Umbilical cord (tissue), 2 donors: ENCODE data around the gene SMIM35. TPM values are rescaled to one million over a fixed set of nuclear protein-coding genes. Genes with fewer than 3 reads are reported as not detected.
A peak's percentile ranks its signal among the peaks of the same experiment; 100 is the strongest.

Source experiments
- DNase-seq: peaks from one replicate; pipeline ENCODE4 v3.0.0-alpha.2; 2015; ENCODE audit warnings: low spot score
- total RNA-seq: library from RNA; depleted of rRNA; stranded (reverse); fragments of >200 nt; gene quantifications from one replicate; pipeline ENCODE4 v1.2.3, GENCODE V29; 2014; ENCODE audit warnings: low replicate concordance; ENCODE audit not compliant: insufficient read depth

Gene SMIM35
- 1.4 TPM for total RNA-seq

DNA sequence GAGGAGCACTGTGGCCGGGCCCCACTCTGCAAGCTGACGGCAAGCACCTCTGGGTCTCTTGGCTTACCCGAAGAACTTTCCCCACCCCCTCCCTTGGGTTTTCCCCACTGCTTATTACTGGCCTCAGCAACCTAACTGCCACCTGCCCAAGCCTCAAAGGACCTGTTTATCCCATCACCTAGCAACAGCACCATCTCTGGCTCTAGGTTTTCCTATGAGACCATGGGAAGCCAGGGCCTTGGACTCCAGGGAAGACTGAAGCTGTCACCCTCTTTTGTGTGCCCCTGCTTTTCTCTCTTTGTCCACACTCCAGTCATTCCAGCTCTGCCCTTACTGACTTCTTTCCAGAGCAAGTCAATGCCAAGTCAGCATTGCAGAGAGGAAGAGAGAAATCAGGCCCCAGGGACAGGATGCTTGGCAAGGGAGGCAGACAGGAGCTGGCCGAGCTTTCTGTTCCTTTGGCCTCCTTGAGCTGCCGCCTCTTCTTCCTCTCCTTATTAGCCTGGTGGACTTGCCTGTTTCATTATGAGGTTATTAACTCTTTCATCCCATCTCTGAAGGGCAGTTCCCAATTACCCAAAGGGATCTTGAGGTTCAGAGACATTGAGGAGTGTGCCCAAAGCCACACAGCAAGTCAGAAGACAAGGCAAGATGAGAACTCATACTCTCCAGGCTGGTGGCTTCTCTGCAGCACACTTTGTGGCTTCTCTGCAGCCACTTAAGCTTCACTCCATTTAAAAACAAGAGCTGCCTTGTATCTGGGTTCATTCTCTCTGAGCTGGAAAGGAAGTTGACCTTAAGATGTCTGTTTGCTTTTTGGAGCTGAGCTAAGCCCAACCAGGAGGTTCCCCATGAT lies at the start of gene SMIM35:
Gene SMIM35 (minus strand): TSS at position 51 of the 856 bp plus-strand sequence. CDS start 206 bp downstream, outside the sequence.
- DNase-seq, result peak; percentile 36

DNA sequence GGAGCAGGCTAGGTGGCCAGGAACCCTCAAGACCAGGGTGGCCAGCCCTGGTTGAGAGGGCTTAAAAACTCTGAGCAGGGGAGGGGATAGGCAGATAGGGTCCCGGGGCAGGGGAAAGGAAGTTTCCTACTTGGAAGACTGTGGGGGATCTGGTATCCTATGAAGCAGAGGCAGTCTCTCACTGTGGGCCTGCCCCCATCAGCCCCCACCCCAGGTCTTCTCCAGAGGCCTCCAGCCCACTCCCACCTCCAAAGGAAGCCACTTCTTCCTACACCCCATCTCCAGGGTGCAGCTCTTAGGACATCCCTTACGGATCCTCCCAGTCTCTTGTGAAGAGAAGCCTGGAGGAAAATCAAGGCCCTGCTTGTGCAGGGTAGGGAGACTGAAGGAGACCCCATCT lies 49.6 kb upstream of the SMIM35 start:
- DNase-seq, result no peak

DNA sequence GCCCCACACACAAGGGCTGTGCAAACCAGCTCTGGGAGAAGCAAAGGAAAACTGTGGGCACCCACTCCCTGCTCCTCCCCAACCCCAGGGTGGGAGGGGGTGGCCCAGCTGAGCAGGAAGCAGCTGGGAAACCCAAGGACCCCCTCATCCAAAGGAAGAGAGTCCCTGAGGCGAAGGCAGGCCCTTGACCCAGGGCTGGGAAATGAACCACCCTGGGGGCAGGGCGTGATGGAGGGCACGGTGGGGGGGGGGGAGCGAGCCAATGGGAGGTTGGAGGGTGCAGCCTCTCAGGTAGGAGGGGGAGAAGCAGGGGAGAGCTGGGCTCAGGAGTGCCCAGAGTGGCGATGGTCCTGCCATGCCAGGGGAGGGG lies 49.0 kb upstream of the SMIM35 start:
- DNase-seq, result no peak

DNA sequence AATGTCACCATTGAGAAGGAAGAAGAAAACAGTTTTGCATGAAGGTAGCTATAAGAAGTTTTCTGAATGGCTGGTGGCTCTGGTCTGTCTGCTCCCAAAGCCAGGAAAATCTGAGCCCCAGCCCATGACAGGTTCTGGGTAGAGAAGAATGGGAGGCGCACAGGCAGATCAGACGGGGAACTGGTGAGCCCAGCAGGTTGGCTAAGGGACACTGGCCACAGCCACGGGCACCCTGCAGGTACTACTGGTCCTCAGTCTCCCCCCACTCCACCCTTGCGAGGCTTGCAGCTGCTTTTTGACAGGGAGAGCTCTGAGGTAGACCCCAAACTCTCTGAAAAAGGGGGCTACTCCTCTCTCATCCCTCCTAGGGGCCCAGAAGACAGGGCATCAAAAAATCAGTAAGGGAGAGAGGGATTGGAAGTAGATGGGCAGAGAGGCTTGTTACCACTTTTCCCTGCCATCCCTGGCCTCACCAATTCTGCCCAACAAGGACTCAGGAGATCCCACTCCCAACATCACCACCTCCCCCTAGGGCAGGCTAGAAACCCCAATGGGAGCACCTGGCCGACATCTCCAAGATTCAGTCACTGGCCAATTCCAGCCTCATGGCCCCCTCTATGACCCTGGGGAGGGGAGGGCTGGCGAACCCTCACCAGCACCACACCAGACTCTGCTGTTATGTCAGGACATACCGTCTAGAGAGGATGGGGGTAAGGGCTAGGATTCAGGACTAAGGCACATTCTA lies 48.5 kb upstream of the SMIM35 start:
- no peak for DNase-seq

DNA sequence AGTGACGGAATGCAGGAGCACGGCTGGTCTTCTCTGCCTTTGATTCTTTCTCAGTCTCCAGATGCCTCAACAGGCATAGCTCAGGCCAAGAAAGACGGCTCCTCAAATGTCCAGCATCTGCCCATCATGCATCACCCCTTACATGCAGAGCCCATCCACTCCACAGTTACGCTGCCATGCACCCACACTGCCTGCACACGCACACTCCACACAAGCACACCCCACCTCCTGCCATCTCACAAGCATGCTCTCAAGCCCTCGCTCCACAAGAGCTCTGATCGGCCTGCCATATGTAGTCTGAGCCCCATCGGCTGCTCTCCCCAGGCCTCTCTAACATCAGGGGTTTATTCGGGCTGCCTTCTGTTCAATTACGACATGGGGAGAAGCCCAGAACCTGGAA lies 47.1 kb upstream of the SMIM35 start:
- no peak for DNase-seq

DNA sequence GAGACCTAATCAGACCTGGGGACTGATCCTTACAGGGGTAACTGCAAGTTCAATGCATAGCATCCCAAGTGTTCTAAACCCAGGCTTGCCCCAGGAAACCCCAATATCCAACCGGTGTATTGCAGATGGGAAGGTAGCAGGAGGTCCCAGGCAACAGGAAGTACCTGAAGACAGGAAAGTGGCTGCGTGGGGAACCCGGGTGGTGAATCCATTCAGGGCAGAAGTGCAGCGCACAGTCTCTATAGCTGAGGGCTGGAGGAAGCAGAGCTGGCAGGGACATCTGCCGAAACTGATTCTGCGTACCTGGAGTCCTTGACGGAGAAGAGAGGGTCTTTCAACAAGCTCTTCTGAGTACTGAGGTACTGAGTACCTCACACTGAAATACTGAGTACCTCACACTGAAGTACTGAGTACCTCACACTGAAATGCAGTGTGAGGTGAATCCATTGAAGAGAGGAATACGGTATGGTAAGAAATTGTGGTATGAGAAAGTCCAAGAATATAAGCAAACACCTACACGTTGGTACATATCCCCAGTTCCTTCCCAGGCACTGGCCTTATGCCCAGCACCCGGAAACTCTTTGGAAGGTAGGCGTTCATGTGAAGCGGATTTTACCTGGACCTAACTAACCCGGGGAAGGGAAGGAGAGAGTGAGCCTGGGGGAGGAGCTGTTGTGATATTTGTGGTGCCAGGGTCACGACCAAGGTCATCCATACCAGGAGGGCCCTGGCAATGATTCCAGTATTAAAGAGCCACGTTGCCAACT lies 45.8 kb upstream of the SMIM35 start:
- no peak for DNase-seq

DNA sequence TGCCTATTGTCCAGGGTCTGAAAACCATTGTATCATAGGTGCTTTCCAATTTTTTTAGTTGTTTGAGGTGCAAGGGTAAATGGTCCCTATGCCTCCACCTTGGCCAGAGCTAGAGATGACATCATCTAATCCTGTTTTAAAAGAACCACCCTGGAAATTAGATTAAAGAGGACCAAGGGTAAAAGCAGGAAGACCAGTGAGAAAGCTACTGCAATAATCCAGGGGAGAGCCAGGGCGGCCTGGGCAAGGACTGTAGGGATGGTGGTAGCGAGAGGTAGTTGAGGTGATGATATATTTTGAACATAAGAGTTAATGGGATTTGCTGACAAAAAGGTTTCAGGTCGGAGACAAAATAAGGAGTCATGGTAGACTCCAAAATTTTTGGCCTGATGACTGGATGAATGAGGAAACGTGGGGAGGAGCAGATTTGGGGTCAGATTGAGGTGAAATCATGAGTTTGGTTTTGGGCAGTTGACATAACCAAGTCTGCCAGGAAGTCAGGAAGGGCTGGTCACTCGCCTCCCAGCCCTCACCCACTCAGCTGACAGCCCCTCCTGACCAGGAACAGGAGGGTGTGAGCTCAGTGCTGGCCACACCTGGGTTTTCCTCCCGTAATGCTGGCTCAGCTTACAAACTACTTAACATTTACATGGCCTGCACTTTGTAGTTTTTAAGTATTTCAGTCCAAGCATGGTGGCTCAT lies 42.9 kb upstream of the SMIM35 start:
- DNase-seq, result no peak

DNA sequence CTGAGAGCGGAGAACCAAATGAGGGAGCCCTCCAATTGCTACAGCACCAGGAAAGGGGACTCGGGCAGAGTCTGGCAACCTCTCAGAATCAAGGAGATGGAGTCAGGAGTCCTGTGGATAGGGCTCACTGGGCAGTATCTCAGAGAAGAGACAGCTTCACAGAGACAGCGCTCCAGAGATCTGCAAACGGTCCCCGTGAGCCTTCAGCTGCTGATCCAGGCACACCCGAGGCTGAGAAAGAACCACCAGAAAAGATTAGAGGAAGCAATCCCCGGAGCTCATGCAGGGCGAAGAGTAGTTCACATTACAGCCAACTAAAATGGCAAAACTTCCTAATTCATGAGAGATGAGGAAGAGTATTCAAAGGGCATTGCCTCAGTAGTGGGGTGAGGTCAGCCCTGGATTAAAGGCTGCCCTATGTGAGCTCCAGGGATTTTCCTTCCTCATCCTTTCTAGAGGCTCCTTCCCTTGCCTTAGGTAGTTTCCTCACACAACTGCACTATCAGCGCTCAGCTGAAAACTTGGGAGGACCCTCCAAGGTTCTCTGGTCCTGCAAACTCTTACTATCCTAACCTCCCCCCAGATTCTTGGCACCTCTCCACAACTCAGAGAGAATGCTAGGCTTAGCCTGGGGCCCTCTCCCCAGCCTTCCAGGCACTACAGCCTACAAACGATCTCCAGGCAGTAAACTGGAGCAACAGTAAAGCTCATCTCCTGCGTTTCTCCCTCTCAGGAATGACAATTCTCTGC lies 42.1 kb upstream of the SMIM35 start:
- DNase-seq, result peak; percentile 95

DNA sequence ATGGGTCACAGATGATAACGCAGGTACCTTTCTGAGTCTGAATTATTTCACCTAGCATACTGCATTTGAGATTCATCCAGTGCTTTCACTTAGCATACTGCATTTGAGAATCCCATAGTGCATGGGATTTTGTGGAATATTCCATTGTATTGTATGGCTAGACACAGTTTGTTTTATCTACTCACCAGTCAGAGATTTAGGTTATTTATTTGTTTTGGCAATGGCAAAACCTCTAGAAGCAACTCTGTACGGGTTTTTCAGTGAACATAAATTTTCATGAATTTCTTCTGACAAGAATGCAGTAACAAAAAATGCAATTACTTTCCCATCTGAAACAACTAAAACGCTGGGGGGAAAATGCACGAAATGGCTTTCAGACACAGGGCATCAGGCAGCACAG lies 41.5 kb upstream of the SMIM35 start:
- DNase-seq, result peak; percentile 46

DNA sequence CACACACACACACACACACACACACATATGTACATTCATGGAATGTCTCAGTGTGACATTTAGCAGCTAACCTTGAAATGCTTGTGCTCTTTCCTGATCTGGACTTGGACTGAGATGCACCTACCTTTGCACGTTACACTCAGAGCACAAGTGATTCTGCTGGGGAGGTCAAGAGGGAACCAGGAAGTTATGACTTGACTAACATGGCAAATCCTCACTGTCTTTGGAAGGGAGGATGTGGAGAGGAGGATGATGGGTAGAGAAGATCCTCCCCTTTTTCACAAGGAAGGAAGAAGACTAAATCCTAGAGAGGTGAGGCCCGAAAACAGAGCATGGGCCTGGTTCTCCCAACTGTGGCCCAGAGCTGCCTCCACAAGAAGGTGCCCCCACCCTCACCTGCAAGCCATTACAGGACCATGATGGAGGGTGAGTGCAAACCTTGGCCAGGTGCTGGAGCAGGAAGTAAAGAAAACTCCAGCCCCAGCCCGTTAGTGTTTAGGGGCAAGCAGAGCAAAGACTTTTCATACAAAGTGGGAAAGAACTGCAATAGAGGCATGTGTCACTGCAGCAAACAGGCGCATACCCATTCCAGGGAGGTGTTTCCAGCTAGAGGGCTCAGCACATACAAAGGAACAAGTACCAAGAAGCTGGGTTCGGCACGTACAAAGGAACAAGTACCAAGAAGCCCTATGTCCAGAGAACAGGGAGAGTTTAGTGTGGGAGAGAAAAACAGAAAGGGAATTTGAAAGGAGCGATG lies 39.5 kb upstream of the SMIM35 start:
- no peak for DNase-seq

DNA sequence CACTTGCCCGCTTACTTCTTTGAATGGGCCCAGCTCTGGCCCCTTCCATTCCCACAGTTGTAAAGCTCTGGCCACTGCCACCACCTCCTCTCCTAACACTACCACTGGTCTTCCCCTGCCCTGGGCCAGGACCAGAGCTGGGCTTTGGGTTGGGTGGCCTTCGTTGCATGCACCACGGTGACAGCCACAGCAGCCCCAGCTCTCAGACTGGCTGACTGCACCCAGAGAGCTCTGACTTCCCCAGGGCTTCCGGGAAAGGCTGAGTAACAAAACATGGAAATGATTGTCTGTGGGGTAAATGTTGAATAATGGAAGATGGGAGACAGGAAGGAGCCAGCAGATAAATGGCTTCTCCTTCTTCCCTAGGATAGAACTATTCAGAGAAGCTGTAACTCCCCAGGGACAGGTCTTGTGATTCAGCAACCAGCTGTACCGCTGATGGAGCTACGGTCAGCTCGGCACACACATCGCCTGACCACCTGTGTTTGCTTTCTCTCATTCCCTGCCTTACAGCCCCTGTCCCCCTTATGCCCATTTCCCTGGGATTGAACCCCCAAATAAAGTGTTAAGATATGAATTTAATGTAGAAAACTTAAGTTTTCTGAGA lies 38.3 kb upstream of the SMIM35 start:
- no peak for DNase-seq

DNA sequence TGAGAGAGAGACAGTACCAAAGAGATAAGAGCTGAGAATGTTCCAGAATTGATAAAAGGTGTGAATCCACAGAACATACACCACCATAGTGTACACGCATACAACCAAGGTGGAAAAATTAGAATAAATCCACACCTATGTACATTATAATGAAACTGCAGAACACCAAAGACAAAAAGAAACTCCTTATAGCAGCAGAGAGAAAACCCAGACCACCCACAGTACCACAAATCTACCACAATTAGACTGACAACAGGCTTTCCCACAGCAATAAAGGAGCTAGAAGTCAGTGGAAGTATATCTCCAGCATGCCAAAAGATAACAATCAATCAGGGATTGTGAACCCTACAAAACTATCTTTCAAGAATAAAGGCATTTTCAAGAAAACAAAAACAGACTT lies 34.0 kb upstream of the SMIM35 start:
- DNase-seq, result no peak

DNA sequence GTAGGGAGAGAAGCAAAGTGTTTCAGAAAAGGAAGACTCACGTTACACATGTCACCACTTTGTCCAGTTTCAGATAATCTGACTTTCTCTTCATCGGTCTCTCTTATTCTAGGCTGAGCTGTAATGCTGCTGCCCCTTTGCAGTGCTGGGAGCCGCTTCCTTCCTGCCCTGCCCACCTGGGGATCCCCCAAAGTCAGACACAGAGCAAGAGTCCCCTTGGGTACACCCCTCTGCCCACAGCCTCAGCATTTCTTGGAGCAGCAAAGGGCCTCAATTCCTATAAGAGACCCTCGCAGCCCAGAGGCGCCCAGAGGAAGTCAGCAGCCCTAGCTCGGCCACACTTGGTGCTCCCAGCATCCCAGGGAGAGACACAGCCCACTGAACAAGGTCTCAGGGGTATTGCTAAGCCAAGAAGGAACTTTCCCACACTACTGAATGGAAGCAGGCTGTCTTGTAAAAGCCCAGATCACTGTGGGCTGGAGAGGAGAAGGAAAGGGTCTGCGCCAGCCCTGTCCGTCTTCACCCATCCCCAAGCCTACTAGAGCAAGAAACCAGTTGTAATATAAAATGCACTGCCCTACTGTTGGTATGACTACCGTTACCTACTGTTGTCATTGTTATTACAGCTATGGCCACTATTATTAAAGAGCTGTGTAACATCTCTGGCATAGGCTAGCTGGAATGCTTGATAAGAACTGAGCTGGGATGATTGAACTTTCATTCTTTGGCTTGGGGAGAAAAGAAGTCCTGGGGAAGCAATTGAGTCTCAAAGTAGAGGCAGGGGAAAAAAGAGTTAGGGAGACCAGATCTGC lies 31.2 kb upstream of the SMIM35 start:
- peak; percentile 16 for DNase-seq

DNA sequence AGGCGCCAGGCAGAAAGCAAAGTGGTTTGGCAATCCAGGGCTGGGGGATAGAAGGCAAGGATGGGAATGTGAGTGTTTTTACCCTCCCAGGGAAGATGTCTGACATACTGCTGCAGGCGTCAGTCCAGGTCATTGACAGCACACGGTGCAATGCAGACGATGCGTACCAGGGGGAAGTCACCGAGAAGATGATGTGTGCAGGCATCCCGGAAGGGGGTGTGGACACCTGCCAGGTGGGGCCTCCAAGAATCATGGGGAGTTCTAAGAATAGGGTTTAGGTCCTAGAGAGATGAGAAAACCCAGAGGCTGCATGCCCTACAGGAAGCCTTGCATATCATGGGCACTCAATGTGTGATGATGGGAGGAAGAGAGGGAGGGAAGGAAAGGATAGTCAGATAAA lies 28.3 kb upstream of the SMIM35 start:
- no peak for DNase-seq

DNA sequence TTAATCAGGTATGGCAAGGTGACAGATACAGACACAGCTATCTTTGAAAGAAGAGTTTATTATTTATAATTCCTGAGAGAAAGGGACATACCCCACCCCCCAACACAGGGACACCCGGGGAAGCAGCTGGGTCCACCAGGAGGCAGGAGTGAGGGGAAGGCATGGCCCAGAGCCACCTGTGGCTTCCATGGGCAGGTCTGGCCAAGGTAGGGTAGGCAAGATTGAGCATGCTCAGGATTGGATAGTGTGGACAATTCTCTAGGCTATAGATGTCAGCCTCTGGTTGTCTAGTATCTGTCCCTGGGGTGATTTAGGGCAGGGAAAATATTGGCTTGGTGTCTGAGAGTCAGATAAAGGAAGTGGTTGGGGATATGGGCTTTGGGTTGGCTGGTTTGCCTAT lies 27.5 kb upstream of the SMIM35 start:
- no peak for DNase-seq

DNA sequence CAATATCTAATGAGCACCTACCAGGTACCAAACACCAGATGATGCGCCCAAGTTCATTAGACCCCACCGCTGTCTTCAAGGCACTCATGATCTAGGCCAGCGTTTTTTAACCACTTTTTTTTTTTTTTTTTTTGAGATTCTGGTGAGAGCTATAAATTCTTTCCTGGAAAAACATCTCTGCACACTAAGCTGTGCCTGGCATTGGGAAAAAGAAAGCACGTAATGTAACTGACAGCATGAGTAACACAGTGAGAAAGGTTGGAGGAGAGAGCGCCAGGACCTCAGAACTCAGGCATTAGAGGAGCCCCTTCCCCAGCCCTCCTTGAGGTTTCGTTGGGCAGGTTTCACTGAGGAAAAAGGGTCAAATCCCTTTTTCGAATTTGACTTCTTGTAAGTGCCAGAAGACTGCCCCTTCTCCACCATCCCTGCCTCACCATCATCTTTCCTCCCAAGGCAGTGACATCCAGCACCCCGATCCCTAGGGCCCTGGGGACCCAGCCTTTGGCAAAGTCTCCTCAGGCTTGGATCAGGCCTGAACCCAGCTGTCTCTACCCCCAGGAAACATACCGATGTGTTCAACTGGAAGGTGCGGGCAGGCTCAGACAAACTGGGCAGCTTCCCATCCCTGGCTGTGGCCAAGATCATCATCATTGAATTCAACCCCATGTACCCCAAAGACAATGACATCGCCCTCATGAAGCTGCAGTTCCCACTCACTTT lies 26.1 kb upstream of the SMIM35 start:
- peak; percentile 65 for DNase-seq

DNA sequence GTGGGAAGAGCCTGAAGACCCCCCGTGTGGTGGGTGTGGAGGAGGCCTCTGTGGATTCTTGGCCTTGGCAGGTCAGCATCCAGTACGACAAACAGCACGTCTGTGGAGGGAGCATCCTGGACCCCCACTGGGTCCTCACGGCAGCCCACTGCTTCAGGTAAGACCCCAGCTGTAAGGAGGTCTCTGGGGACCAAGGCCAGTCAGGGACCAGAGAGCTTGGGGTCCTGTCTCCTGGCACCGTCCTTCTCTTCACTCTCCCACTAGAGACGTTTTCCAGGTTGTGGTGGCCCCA lies 24.9 kb upstream of the SMIM35 start:
- DNase-seq, result no peak

DNA sequence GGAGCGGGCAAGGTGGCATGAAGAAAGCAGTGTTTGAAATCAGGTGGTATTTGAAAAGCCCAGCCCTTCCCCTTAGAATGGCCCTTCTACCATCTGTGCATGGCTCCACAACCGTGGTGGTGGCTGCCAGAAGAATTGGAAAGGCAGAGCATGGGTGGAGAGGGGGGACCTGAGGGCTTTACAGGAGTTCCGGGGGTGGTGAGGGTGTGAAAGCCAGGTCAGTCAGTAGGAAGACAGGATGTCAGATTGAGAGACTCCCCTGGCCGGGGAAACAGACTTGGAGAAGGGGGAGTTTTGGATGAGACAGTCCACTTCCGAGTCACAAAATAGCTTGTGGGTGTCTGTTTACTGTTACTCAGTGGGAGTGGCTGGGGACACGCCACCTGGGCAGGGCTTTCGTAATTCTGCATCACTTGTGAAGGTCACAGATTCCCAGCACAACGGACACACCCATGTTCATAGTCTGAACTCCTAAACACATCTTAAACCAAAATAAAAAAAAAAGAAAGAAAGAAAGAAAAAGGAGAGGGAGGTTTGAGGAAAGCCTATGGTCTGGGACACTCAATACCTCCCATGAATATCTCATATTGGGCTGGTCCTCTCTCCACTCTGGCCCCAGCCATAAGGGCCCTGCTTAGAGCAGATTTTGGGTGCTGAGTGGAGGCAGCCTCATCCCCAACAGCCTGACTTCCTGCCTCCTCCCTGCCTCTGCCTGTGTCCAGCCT lies 24.4 kb upstream of the SMIM35 start:
- no peak for DNase-seq
